Lower lobe of right lung (tissue), 2 donors: ENCODE data around the gene PFKFB3. TPM values are rescaled to one million over a fixed set of nuclear protein-coding genes. Genes with fewer than 3 reads are reported as not detected.

Source experiments
- ATAC-seq, 2 donors: fragments of 200-7000 bp; cut with Tn5 transposase; one replicate each; pipeline ENCODE4 v1.9.1; 2020 to 2022; ENCODE audit warnings: mild to moderate bottlenecking in 2 of 2, moderate library complexity in 2 of 2
- DNase-seq: peaks from one replicate; pipeline ENCODE4 v3.0.0-alpha.2; 2020
- H3K27ac ChIP-seq: fragments of 200-600 bp; one replicate; pipeline ENCODE4 v1.8.0; 2022
- H3K27me3 ChIP-seq: fragments of 200-600 bp; one replicate; pipeline ENCODE4 v1.8.0; 2022; ENCODE audit warnings: low read depth
- H3K36me3 ChIP-seq: fragments of 200-600 bp; one replicate; pipeline ENCODE4 v1.8.0; 2022; ENCODE audit warnings: mild to moderate bottlenecking
- H3K4me1 ChIP-seq: fragments of 200-600 bp; one replicate; pipeline ENCODE4 v1.8.0; 2022
- H3K4me3 ChIP-seq: fragments of 200-600 bp; one replicate; pipeline ENCODE4 v1.8.0; 2022; ENCODE audit warnings: mild to moderate bottlenecking
- H3K9me3 ChIP-seq: fragments of 200-600 bp; one replicate; pipeline ENCODE4 v1.8.0; 2022
- intact Hi-C: fragments of 100-400 bp; cut with DNase I; formaldehyde crosslinking; loops from one replicate; pipeline ENCODE4 v1.11.0; 2022
- total RNA-seq: library from RNA; stranded (reverse); fragmentation: NEBNext Ultra II Directional; extraction: Animal tissue kit (Norgen Biotek cat#: 25700); gene quantifications from one replicate; pipeline ENCODE4 v1.2.1, GENCODE V29; 2021
- TF ChIP-seq, protein P1 (sequence below): fragments of 200-600 bp; IDR thresholded peaks from one replicate; pipeline ENCODE4 v1.8.0; 2022; ENCODE audit warnings: antibody characterized with exemption, mild to moderate bottlenecking
- donor health status: DM: no; HTN: yes; CAD: no; lungs with severe emphysema.

Gene PFKFB3
- total RNA-seq, 1 donor from 2014 or later: 78.5 TPM

DNA sequence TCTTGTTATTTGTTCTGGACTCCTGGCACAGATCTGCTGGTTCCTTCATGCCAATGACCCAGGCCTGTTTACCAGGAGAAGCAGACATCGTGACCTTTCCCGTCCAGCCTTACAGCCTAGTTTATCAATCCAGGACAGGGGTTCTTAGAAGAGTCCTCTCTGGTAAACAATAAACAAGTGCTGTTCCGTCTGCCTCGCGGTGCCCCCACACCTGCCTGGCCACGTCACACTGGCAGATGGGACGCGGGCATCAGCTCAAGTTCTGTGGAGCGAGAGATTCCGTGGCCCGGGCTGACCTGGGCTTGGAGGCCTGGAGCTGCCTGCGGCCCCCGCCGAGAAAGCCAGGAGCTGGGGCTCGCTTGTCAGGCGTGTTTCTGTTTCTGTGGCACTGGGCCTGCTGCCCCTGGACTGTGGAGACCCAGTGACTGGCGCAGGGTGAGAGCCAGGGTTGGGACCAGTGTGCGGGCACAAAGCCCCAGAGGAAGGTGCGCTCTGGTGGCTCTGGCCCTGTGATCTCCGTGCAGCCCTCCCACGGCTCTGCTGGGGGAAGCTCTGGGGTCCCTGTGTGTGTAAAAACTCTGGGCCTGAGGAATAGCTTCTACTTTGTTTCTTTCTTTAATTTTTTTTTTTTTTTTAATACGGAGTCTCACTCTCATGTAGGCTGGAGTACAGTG is 28.4 kb upstream of the PFKFB3 start:
- no peak for ATAC-seq
- H3K9me3 ChIP-seq: no peaks in the 10 kb centered on the region
- intact Hi-C loops: no loop called here
- peaks cover 42% of the 10 kb centered on the region for H3K4me1 ChIP-seq
- H3K4me3 ChIP-seq: no peak overlapping the region
- no peak overlapping the region for H3K27ac ChIP-seq
- TF ChIP-seq, protein P1, sequence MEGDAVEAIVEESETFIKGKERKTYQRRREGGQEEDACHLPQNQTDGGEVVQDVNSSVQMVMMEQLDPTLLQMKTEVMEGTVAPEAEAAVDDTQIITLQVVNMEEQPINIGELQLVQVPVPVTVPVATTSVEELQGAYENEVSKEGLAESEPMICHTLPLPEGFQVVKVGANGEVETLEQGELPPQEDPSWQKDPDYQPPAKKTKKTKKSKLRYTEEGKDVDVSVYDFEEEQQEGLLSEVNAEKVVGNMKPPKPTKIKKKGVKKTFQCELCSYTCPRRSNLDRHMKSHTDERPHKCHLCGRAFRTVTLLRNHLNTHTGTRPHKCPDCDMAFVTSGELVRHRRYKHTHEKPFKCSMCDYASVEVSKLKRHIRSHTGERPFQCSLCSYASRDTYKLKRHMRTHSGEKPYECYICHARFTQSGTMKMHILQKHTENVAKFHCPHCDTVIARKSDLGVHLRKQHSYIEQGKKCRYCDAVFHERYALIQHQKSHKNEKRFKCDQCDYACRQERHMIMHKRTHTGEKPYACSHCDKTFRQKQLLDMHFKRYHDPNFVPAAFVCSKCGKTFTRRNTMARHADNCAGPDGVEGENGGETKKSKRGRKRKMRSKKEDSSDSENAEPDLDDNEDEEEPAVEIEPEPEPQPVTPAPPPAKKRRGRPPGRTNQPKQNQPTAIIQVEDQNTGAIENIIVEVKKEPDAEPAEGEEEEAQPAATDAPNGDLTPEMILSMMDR: no peak
- H3K36me3 ChIP-seq: no peaks in the 10 kb centered on the region
- no peak for DNase-seq
- no peaks in the 10 kb centered on the region for H3K27me3 ChIP-seq

DNA sequence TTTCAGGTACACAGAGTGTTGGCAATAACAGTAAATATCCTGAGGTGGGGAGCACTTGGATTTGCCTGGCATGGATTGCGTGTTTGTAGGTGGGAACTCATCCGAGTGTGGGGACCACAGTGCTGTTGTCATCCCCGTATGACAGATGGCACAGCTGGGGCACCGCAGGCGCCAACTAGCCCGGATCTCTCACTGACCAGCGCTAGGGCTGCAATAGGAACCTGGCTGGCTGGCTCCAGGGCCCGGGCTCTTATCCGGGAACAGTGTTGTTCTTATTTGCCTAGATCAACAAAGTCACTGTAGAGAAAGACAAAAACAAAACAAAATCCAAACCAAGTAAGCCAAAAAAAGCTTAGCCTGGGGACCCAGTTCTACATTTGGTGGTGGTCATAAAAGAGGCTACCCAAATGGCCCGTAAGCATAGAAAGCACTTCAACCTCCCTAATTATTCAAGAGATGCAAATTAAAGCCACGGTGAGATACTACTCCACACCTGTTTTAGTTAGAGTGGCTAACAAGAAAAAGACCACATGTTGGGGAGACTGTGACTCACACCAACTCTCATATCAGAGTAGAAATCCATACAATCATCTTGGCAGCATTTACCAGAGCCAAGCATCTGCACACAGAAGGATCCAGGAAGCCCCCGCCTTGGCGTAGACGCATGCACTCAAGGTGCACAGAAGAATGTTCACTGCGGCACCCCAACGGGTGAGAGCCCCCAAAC is 27.2 kb upstream of the PFKFB3 start:
- Histone ChIP-seq H3K36me3 (no peaks in the 10 kb centered on the region), H3K27ac (no peak overlapping the region)

DNA sequence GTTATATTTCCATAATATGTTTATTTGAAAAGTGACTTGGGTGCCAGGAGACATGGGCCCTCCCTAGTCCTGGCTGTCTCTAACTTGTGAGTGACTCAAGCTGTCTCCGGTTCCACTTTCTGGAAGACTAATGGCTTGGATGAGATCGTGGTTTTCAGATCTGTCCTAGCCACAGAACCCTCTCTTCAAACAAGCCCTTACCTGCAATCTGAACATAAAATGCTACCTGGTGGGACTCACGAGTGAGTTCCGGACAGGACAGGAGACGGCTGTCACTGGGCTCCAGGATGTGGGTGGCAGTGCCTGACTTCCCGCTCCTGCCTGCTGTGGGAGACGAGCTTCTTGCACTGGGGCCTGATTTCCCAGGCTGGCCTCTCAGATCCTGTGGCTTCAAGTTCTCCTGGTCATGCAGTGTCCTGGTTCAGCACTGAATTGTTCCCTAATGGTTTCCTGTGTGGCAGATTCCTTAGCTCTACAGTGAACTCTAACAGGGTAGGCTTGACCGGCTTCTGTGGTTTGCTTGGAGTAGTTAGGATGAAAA is 26.0 kb upstream of the PFKFB3 start:
- Histone ChIP-seq H3K4me1 (peaks cover 30% of the 10 kb centered on the region), H3K9me3 (no peaks in the 10 kb centered on the region), H3K27me3 (no peaks in the 10 kb centered on the region), H3K4me3 (no peak overlapping the region), H3K27ac (no peak overlapping the region), H3K36me3 (no peaks in the 10 kb centered on the region)
- DNase-seq (no peak), ATAC-seq (peak in 1 of 2 donors; percentile 12)
- intact Hi-C loops: no loop called here
- TF ChIP-seq, protein P1: no peak

More for the DNA sequence above, 27.2 kb upstream of the PFKFB3 start:
- peaks cover 39% of the 10 kb centered on the region for H3K4me1 ChIP-seq
- DNase-seq (no peak), ATAC-seq (no peak)
- TF ChIP-seq, protein P1: no peak
- H3K4me3 ChIP-seq: no peak overlapping the region
- H3K27me3 ChIP-seq: no peaks in the 10 kb centered on the region
- H3K9me3 ChIP-seq: no peaks in the 10 kb centered on the region
- intact Hi-C loops: no loop called here

DNA sequence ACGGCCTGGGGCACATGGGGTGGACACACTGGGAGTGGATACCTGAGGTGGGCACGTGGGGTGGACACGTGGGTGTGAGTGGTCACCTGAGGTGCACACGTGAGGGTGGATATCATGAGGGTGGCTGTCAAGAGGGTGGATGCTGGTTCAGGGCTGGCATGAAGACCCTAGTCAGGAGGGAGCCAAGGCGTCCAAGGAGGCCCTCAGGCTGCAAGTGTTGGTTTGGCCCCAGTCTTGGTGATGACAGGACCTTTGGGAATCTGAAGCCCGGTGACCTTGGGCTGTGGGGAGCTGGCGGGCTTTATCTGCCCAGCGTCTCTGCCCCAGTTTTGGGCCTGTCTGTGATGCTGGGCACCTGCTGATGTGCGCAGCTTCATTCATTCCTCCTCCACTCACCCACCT is 24.9 kb upstream of the PFKFB3 start:
- Histone ChIP-seq H3K4me1 (peaks cover 27% of the 10 kb centered on the region), H3K9me3 (no peaks in the 10 kb centered on the region), H3K4me3 (no peak overlapping the region), H3K36me3 (no peaks in the 10 kb centered on the region), H3K27me3 (no peaks in the 10 kb centered on the region), H3K27ac (no peak overlapping the region)
- TF ChIP-seq, protein P1: no peak
- ATAC-seq (no peak), DNase-seq (no peak)
- intact Hi-C loops: no loop called here

DNA sequence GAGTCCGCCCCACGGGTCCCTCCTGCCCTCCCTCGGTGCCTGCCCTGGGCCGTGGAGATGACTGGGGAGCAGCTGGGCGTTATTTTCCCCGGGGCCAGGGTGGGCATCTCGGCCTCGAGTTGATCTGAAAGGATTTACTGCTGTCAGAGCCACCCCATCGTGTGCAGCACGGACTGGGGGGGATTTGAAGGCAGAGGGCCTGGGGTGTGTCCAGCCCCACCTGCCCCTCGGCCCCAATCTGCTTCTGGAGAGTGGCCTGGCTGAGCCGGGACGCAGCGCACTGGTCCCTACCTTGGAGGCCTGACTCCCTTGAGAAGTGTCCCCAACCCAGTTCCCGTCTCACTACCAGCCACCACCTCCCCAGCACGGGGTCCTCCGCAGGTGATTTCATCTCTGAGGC is 24.2 kb upstream of the PFKFB3 start:
- TF ChIP-seq, protein P1: no peak
- Histone ChIP-seq H3K36me3 (no peaks in the 10 kb centered on the region), H3K27ac (no peak overlapping the region), H3K9me3 (no peaks in the 10 kb centered on the region), H3K4me3 (no peak overlapping the region), H3K4me1 (peaks cover 23% of the 10 kb centered on the region), H3K27me3 (no peaks in the 10 kb centered on the region)
- intact Hi-C loops: no loop called here
- ATAC-seq (peak in 1 of 2 donors; percentile 22), DNase-seq (no peak)
